HEK293T (cell line): ENCODE results near the gene KCNQ1.

Source experiments
- BHLHE40 ChIP-seq: fragments of 450-650 bp; IDR thresholded peaks from 2 replicates; pipeline ENCODE4 v1.6.1; 2016; ENCODE audit warnings: mild to moderate bottlenecking, moderate library complexity, borderline replicate concordance
- CTBP1 ChIP-seq: fragments of 450-650 bp; IDR thresholded peaks from 2 replicates; pipeline ENCODE4 v1.6.1; 2016; ENCODE audit warnings: borderline replicate concordance
- FOXA1 ChIP-seq: fragments of 450-650 bp; IDR thresholded peaks from 2 replicates; pipeline ENCODE4 v1.6.1; 2016; ENCODE audit warnings: mild to moderate bottlenecking
- FOXK2 ChIP-seq: fragments of 450-650 bp; IDR thresholded peaks from 2 replicates; pipeline ENCODE4 v1.6.1; 2016; ENCODE audit warnings: mild to moderate bottlenecking
- FOXM1 ChIP-seq: fragments of 450-650 bp; IDR thresholded peaks from 2 replicates; pipeline ENCODE4 v1.6.1; 2017; ENCODE audit warnings: mild to moderate bottlenecking, borderline replicate concordance
- HDGF ChIP-seq: fragments of 450-650 bp; IDR thresholded peaks from 2 replicates; pipeline ENCODE4 v1.6.1; 2017; ENCODE audit warnings: antibody characterized with exemption, borderline replicate concordance
- L3MBTL2 ChIP-seq: fragments of 450-650 bp; conservative IDR thresholded peaks from 2 replicates; pipeline ENCODE4 v1.6.1; 2016; ENCODE audit warnings: mild to moderate bottlenecking
- NFRKB ChIP-seq: fragments of 450-650 bp; IDR thresholded peaks from 2 replicates; pipeline ENCODE4 v1.6.1; 2016; ENCODE audit warnings: mild to moderate bottlenecking, moderate library complexity
- PKNOX1 ChIP-seq: fragments of 450-650 bp; IDR thresholded peaks from 2 replicates; pipeline ENCODE4 v1.6.1; 2016
- SP1 ChIP-seq: fragments of 450-650 bp; IDR thresholded peaks from 2 replicates; pipeline ENCODE4 v1.6.1; 2017
- SUZ12 ChIP-seq: fragments of 450-650 bp; IDR thresholded peaks from 2 replicates; pipeline ENCODE4 v1.6.1; 2016; ENCODE audit warnings: mild to moderate bottlenecking
- TARDBP ChIP-seq: fragments of 450-650 bp; IDR thresholded peaks from 2 replicates; pipeline ENCODE4 v1.6.1; 2016
- ZNF384 ChIP-seq: fragments of 450-650 bp; IDR thresholded peaks from 2 replicates; pipeline ENCODE4 v1.6.1; 2016

GRCh38 chr11:2748061-2748813 is 303.4 kb downstream of the KCNQ1 start:
- no peak for TF ChIP-seq HDGF
- TF ChIP-seq TARDBP, result no peak
- no peak for TF ChIP-seq FOXM1
- TF ChIP-seq FOXA1, result no peak
- TF ChIP-seq SP1, result no peak
- no peak for TF ChIP-seq SUZ12
- TF ChIP-seq NFRKB, result no peak
- TF ChIP-seq BHLHE40, result no peak
- TF ChIP-seq L3MBTL2, result no peak
- TF ChIP-seq FOXK2, result no peak
- TF ChIP-seq PKNOX1, result no peak
- no peak for TF ChIP-seq ZNF384
- TF ChIP-seq CTBP1, result no peak
